Gastrocnemius medialis (tissue), 4 donors: ENCODE measurements around the gene CDC20.

Source experiments
- POLR2A ChIP-seq, 2 donors: fragments of 450-650 bp; IDR thresholded peaks; one replicate each; pipeline ENCODE4 v1.6.1; 2017; ENCODE audit warnings: antibody characterized with exemption in 2 of 2, mild to moderate bottlenecking in 2 of 2, moderate library complexity in 2 of 2
- TF ChIP-seq, protein P1 (sequence below), 5 experiments: fragments of 450-650 bp in 3 of 5; fragments of 200-600 bp in 2 of 5; sonication (generic) in 2 of 5; IDR thresholded peaks in 4 of 5; conservative IDR thresholded peaks in 1 of 5; 1 replicate in 4 of 5; 2 replicates in 1 of 5; pipeline ENCODE4 v1.5.1; 2016 to 2019; ENCODE audit warnings: antibody characterized with exemption in 5 of 5, mild to moderate bottlenecking in 3 of 5, moderate library complexity in 3 of 5

DNA sequence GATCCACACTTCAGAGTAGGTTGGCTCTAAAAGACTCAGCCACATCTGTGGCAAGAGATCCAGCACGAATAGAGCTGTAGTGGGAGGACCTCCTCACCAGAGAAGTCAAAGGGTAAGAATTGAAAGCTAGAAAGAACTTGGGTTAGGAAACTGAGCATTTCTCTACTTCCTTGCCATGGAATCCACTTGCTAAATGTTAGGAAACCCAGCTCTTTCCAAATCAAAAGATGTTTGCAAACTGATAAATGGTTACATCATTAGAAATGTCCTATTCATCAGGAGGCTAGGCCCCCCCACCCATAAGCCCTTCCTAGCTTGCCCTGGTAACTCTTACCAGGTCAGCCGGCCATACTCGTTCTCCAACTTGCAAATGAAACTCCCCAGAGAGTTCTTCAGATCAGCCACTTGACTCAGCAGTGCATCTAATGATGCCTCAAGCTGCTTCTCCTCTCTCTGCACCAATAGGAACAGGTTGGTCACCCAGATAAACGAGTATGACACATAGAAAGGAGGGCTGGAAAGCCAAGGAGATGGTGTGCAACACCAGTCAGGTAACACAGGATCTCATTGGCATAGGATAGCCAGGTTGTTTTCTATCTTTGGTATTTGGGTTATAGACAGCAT is 29.3 kb downstream of the CDC20 start:
- TF ChIP-seq, protein P1, sequence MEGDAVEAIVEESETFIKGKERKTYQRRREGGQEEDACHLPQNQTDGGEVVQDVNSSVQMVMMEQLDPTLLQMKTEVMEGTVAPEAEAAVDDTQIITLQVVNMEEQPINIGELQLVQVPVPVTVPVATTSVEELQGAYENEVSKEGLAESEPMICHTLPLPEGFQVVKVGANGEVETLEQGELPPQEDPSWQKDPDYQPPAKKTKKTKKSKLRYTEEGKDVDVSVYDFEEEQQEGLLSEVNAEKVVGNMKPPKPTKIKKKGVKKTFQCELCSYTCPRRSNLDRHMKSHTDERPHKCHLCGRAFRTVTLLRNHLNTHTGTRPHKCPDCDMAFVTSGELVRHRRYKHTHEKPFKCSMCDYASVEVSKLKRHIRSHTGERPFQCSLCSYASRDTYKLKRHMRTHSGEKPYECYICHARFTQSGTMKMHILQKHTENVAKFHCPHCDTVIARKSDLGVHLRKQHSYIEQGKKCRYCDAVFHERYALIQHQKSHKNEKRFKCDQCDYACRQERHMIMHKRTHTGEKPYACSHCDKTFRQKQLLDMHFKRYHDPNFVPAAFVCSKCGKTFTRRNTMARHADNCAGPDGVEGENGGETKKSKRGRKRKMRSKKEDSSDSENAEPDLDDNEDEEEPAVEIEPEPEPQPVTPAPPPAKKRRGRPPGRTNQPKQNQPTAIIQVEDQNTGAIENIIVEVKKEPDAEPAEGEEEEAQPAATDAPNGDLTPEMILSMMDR (IDR thresholded peaks at IDR 0.05 in 4 of 5, conservative IDR thresholded peaks at IDR 0.05 in 1 of 5) = no peak
- no peak for TF ChIP-seq POLR2A (IDR thresholded peaks at IDR 0.05)
